ENCODE results near the gene NPR3.

NPR3 gene

GRCh38 chr5:32721626-32722025 is 10.5 kb downstream of the NPR3 start:
- Mint-ChIP-seq H3K4me1 (ENCODE audit: low read depth in 2 of 2) (peaks cover 0 to 2% of the 10 kb centered on the region in 2 donors), H3K27me3 (peaks cover 21 to 25% of the 10 kb centered on the region in 2 donors), H3K4me3 (no peak overlapping the region), H3K36me3 (ENCODE audit: insufficient read depth) (no peaks in the 10 kb centered on the region), H3K9me3 (peaks cover 4 to 7% of the 10 kb centered on the region in 2 donors), H3K27ac (no peak overlapping the region)
- no peak for ATAC-seq (replicated peaks)
- no peak for DNase-seq

GRCh38 chr5:32722957-32723356 is 11.8 kb downstream of the NPR3 start:
- Mint-ChIP-seq H3K36me3 (ENCODE audit: insufficient read depth) (no peaks in the 10 kb centered on the region), H3K4me3 (no peak overlapping the region), H3K27ac (no peak overlapping the region), H3K27me3 (peaks cover 11 to 13% of the 10 kb centered on the region in 2 donors), H3K9me3 (peaks cover 1 to 7% of the 10 kb centered on the region in 2 donors), H3K4me1 (ENCODE audit: low read depth in 2 of 2) (peaks cover 0 to 2% of the 10 kb centered on the region in 2 donors)
- ATAC-seq (replicated peaks) (no peak), DNase-seq (no peak)

GRCh38 chr5:32724526-32724925 is 13.4 kb downstream of the NPR3 start:
- H3K36me3 Mint-ChIP-seq (ENCODE audit: insufficient read depth): no peaks in the 10 kb centered on the region
- peaks cover 0 to 2% of the 10 kb centered on the region in 2 donors for H3K4me1 Mint-ChIP-seq (ENCODE audit: low read depth in 2 of 2)
- no peak overlapping the region for H3K4me3 Mint-ChIP-seq
- ATAC-seq (replicated peaks) (no peak), DNase-seq (no peak)
- H3K27me3 Mint-ChIP-seq: peaks cover 11 to 12% of the 10 kb centered on the region in 2 donors
- H3K9me3 Mint-ChIP-seq: no peaks in the 10 kb centered on the region
- H3K27ac Mint-ChIP-seq: no peak overlapping the region

- no peak overlapping the region for H3K27ac Mint-ChIP-seq
- DNase-seq (no peak), ATAC-seq (replicated peaks) (no peak)
- peaks cover 0 to 2% of the 10 kb centered on the region in 2 donors for H3K4me1 Mint-ChIP-seq (ENCODE audit: low read depth in 2 of 2)
- H3K4me3 Mint-ChIP-seq: no peak overlapping the region
- H3K27me3 Mint-ChIP-seq: peaks cover 11 to 12% of the 10 kb centered on the region in 2 donors
- no peaks in the 10 kb centered on the region for H3K36me3 Mint-ChIP-seq (ENCODE audit: insufficient read depth)
- peaks cover 0 to 2% of the 10 kb centered on the region in 2 donors for H3K9me3 Mint-ChIP-seq
These were observed 15.0 kb downstream of the NPR3 start for GRCh38 chr5:32726086-32726557.

- ATAC-seq (replicated peaks): no peak
- no peaks in the 10 kb centered on the region for H3K36me3 Mint-ChIP-seq (ENCODE audit: insufficient read depth)
- peaks cover 0 to 2% of the 10 kb centered on the region in 2 donors for H3K4me1 Mint-ChIP-seq (ENCODE audit: low read depth in 2 of 2)
- no peak for DNase-seq
- H3K27me3 Mint-ChIP-seq: peaks cover 6 to 18% of the 10 kb centered on the region in 2 donors
- no peak overlapping the region for H3K4me3 Mint-ChIP-seq
- H3K9me3 Mint-ChIP-seq: peaks cover 0 to 3% of the 10 kb centered on the region in 2 donors
- H3K27ac Mint-ChIP-seq: no peak overlapping the region
These were observed 18.5 kb downstream of the NPR3 start for GRCh38 chr5:32729651-32730050.

GRCh38 chr5:32733590-32734340 is 22.6 kb downstream of the NPR3 start:
- Mint-ChIP-seq H3K4me1 (ENCODE audit: low read depth in 2 of 2) (no peaks in the 10 kb centered on the region), H3K27ac (no peak overlapping the region), H3K9me3 (peaks cover 3 to 12% of the 10 kb centered on the region in 2 donors), H3K4me3 (no peak overlapping the region), H3K27me3 (peaks cover 10 to 23% of the 10 kb centered on the region in 2 donors), H3K36me3 (ENCODE audit: insufficient read depth) (no peaks in the 10 kb centered on the region)
- ATAC-seq (replicated peaks) (no peak), DNase-seq (no peak)

- Mint-ChIP-seq H3K4me3 (no peak overlapping the region), H3K27me3 (peaks cover 10 to 23% of the 10 kb centered on the region in 2 donors), H3K9me3 (peaks cover 2 to 12% of the 10 kb centered on the region in 2 donors), H3K27ac (no peak overlapping the region), H3K4me1 (ENCODE audit: low read depth in 2 of 2) (no peaks in the 10 kb centered on the region), H3K36me3 (ENCODE audit: insufficient read depth) (no peaks in the 10 kb centered on the region)
- ATAC-seq (replicated peaks) (no peak), DNase-seq (no peak)
These were observed 23.8 kb downstream of the NPR3 start for GRCh38 chr5:32734827-32735378.

GRCh38 chr5:32735512-32735911 is 24.4 kb downstream of the NPR3 start:
- peaks cover 10 to 23% of the 10 kb centered on the region in 2 donors for H3K27me3 Mint-ChIP-seq
- no peak overlapping the region for H3K4me3 Mint-ChIP-seq
- H3K27ac Mint-ChIP-seq: no peak overlapping the region
- H3K36me3 Mint-ChIP-seq (ENCODE audit: insufficient read depth): no peaks in the 10 kb centered on the region
- no peaks in the 10 kb centered on the region for H3K4me1 Mint-ChIP-seq (ENCODE audit: low read depth in 2 of 2)
- no peak for DNase-seq
- no peak for ATAC-seq (replicated peaks)
- H3K9me3 Mint-ChIP-seq: peaks cover 2 to 12% of the 10 kb centered on the region in 2 donors

GRCh38 chr5:32736842-32737241 is 25.7 kb downstream of the NPR3 start:
- no peaks in the 10 kb centered on the region for H3K4me1 Mint-ChIP-seq (ENCODE audit: low read depth in 2 of 2)
- H3K9me3 Mint-ChIP-seq: peaks cover 2 to 12% of the 10 kb centered on the region in 2 donors
- ATAC-seq (replicated peaks): no peak
- H3K27ac Mint-ChIP-seq: no peak overlapping the region
- H3K36me3 Mint-ChIP-seq (ENCODE audit: insufficient read depth): no peaks in the 10 kb centered on the region
- H3K4me3 Mint-ChIP-seq: no peak overlapping the region
- peaks cover 10 to 23% of the 10 kb centered on the region in 2 donors for H3K27me3 Mint-ChIP-seq
- DNase-seq: no peak

GRCh38 chr5:32740651-32741050 is 29.5 kb downstream of the NPR3 start:
- Mint-ChIP-seq H3K9me3 (peaks cover 0 to 7% of the 10 kb centered on the region in 2 donors), H3K4me3 (no peak overlapping the region), H3K27me3 (peaks cover 2 to 3% of the 10 kb centered on the region in 2 donors), H3K4me1 (ENCODE audit: low read depth in 2 of 2) (no peaks in the 10 kb centered on the region), H3K36me3 (ENCODE audit: insufficient read depth) (no peaks in the 10 kb centered on the region), H3K27ac (no peak overlapping the region)
- DNase-seq (no peak), ATAC-seq (replicated peaks) (no peak)

GRCh38 chr5:32745317-32745716 is 34.2 kb downstream of the NPR3 start:
- DNase-seq (no peak), ATAC-seq (replicated peaks) (no peak)
- H3K27ac Mint-ChIP-seq: no peak overlapping the region
- H3K4me1 Mint-ChIP-seq (ENCODE audit: low read depth in 2 of 2): no peaks in the 10 kb centered on the region
- no peak overlapping the region for H3K4me3 Mint-ChIP-seq
- peaks cover 2% of the 10 kb centered on the region for H3K36me3 Mint-ChIP-seq (ENCODE audit: insufficient read depth)
- H3K9me3 Mint-ChIP-seq: peaks cover 0 to 4% of the 10 kb centered on the region in 2 donors
- H3K27me3 Mint-ChIP-seq: no peaks in the 10 kb centered on the region

- ATAC-seq (replicated peaks) (no peak), DNase-seq (no peak)
- no peaks in the 10 kb centered on the region for H3K4me1 Mint-ChIP-seq (ENCODE audit: low read depth in 2 of 2)
- H3K4me3 Mint-ChIP-seq: no peak overlapping the region
- H3K9me3 Mint-ChIP-seq: peaks cover 0 to 2% of the 10 kb centered on the region in 2 donors
- H3K27ac Mint-ChIP-seq: no peak overlapping the region
- no peaks in the 10 kb centered on the region for H3K27me3 Mint-ChIP-seq
- peaks cover 2% of the 10 kb centered on the region for H3K36me3 Mint-ChIP-seq (ENCODE audit: insufficient read depth)
These were observed 41.3 kb downstream of the NPR3 start for GRCh38 chr5:32752411-32752810.

- no peak overlapping the region for H3K27ac Mint-ChIP-seq
- H3K4me1 Mint-ChIP-seq (ENCODE audit: low read depth in 2 of 2): no peaks in the 10 kb centered on the region
- ATAC-seq (replicated peaks): no peak
- no peaks in the 10 kb centered on the region for H3K27me3 Mint-ChIP-seq
- H3K36me3 Mint-ChIP-seq (ENCODE audit: insufficient read depth): peaks cover under 1% of the 10 kb centered on the region
- no peak overlapping the region for H3K4me3 Mint-ChIP-seq
- H3K9me3 Mint-ChIP-seq: no peaks in the 10 kb centered on the region
- DNase-seq: no peak
These were observed 41.9 kb downstream of the NPR3 start for GRCh38 chr5:32753051-32753450.

- no peak overlapping the region for H3K4me3 Mint-ChIP-seq
- DNase-seq (no peak), ATAC-seq (replicated peaks) (no peak)
- H3K36me3 Mint-ChIP-seq (ENCODE audit: insufficient read depth): no peaks in the 10 kb centered on the region
- H3K27ac Mint-ChIP-seq: no peak overlapping the region
- no peaks in the 10 kb centered on the region for H3K4me1 Mint-ChIP-seq (ENCODE audit: low read depth in 2 of 2)
- no peaks in the 10 kb centered on the region for H3K27me3 Mint-ChIP-seq
- no peaks in the 10 kb centered on the region for H3K9me3 Mint-ChIP-seq
These were observed 42.6 kb downstream of the NPR3 start for GRCh38 chr5:32753765-32754164.
